Fibroblast of lung (primary cell): Measurements from ENCODE around the gene IL18R1. TPM values are rescaled to one million over a fixed set of nuclear protein-coding genes. Genes with fewer than 3 reads are reported as not detected.

Source experiments
- DNase-seq, 2 donors: peaks; one replicate each; pipeline versions ENCODE4 v3.0.0 to v3.0.0-alpha.2; 2010; ENCODE audit warnings: low read depth in 2 of 2
- H2AFZ ChIP-seq: 2 replicates; pipeline ENCODE4 v1.5.1; 2012; ENCODE audit warnings: low read length, control low read depth, inconsistent platforms
- H3K27ac ChIP-seq: 2 replicates; pipeline ENCODE4 v1.5.1; 2011; ENCODE audit warnings: low read length, control low read depth; ENCODE audit not compliant: insufficient read depth
- H3K27me3 ChIP-seq: 2 replicates; pipeline ENCODE4 v1.5.1; 2011; ENCODE audit warnings: mild to moderate bottlenecking, low read length; ENCODE audit not compliant: control insufficient read depth, insufficient read depth
- H3K36me3 ChIP-seq: 2 replicates; pipeline ENCODE4 v1.5.1; 2011; ENCODE audit warnings: low read length; ENCODE audit not compliant: control insufficient read depth, insufficient read depth
- H3K4me1 ChIP-seq: 2 replicates; pipeline ENCODE4 v1.5.1; 2011; ENCODE audit warnings: low read length; ENCODE audit not compliant: control insufficient read depth, insufficient read depth; ENCODE audit errors: extremely low read depth
- H3K4me2 ChIP-seq: 2 replicates; pipeline ENCODE4 v1.5.1; 2011; ENCODE audit warnings: low read length, control low read depth; ENCODE audit not compliant: insufficient read depth; ENCODE audit errors: extremely low read depth
- H3K4me3 ChIP-seq, 4 experiments: fragments of 200-600 bp in 1 of 4; sonication (generic) in 1 of 4; replicated peaks in 1 of 4; 2 replicates each; pipeline ENCODE4 v1.5.1; 2011 to 2016; ENCODE audit warnings: low read length in 4 of 4, low read depth in 3 of 4, mild to moderate bottlenecking in 3 of 4, control low read depth in 2 of 4, inconsistent platforms in 1 of 4, mixed read lengths in 1 of 4; ENCODE audit not compliant: insufficient read depth in 1 of 4; ENCODE audit errors: control extremely low read depth in 1 of 4
- H3K79me2 ChIP-seq: 2 replicates; pipeline ENCODE4 v1.5.1; 2012; ENCODE audit warnings: mild to moderate bottlenecking, low read length, inconsistent platforms; ENCODE audit not compliant: control insufficient read depth, insufficient read depth
- H3K9ac ChIP-seq: 2 replicates; pipeline ENCODE4 v1.5.1; 2011; ENCODE audit warnings: mild to moderate bottlenecking, low read length, control low read depth; ENCODE audit not compliant: insufficient read depth
- H3K9me3 ChIP-seq: 2 replicates; pipeline ENCODE4 v1.5.1; 2012; ENCODE audit warnings: low read depth, low read length; ENCODE audit not compliant: control insufficient read depth, insufficient read depth
- H4K20me1 ChIP-seq: 2 replicates; pipeline ENCODE4 v1.5.1; 2011; ENCODE audit warnings: low read length; ENCODE audit not compliant: control insufficient read depth, insufficient read depth; ENCODE audit errors: extremely low read depth
- EZH2 ChIP-seq: IDR thresholded peaks from 2 replicates; pipeline ENCODE4 v1.5.1; 2012; ENCODE audit warnings: low read length, control low read depth, mild to moderate bottlenecking; ENCODE audit errors: missing control alignments
- polyA plus RNA-seq, 2 donors: library from polyadenylated mRNA; depleted of rRNA in 1 of 2; stranded (reverse) in 1 of 2; unstranded in 1 of 2; fragments of >200 nt; gene quantifications; 2 replicates each; pipeline ENCODE4 v1.2.1, GENCODE V29; 2011 to 2012; ENCODE audit warnings: missing spikeins in 1 of 2
- total RNA-seq: library from RNA; depleted of rRNA; stranded (reverse); fragments of >200 nt; gene quantifications from 2 replicates; pipeline ENCODE4 v1.2.1, GENCODE V29; 2014
- TF ChIP-seq, protein P1 (sequence below), 2 donors: IDR thresholded peaks in 1 of 2; conservative IDR thresholded peaks in 1 of 2; 1 replicate in 1 of 2; 2 replicates in 1 of 2; pipeline ENCODE4 v1.5.1; 2011 to 2012; ENCODE audit warnings: low read length in 2 of 2, control low read depth in 1 of 2, inconsistent platforms in 1 of 2, low read depth in 1 of 2, mild to moderate bottlenecking in 1 of 2

Gene IL18R1
- total and polyA plus RNA-seq, 2 donors (not counting 1 experiment from before 2014, with no cell fraction given): 0.10 to 0.50 TPM

DNA sequence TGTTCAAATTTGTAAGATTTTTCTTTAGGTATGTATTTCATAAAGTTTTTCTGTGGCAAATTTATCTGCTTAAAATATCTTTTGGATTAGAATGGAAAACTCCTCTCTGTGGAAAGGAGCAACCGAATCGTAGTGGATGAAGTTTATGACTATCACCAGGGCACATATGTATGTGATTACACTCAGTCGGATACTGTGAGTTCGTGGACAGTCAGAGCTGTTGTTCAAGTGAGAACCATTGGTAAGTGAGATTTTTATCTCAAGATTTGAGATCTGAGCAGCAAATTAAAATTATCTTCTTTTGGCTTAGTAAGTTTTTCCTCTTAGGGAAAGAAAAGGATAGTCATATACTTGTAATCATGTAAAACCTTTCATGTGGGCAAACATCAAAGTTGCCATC is 81.5 kb downstream of the IL18R1 start:
- no peak overlapping the region for H3K27ac ChIP-seq
- H4K20me1 ChIP-seq: no peaks in the 10 kb centered on the region
- H3K9ac ChIP-seq: no peak overlapping the region
- H3K36me3 ChIP-seq: no peaks in the 10 kb centered on the region
- H3K9me3 ChIP-seq: no peaks in the 10 kb centered on the region
- no peaks in the 10 kb centered on the region for H3K4me1 ChIP-seq
- TF ChIP-seq EZH2: no peak
- TF ChIP-seq, protein P1, sequence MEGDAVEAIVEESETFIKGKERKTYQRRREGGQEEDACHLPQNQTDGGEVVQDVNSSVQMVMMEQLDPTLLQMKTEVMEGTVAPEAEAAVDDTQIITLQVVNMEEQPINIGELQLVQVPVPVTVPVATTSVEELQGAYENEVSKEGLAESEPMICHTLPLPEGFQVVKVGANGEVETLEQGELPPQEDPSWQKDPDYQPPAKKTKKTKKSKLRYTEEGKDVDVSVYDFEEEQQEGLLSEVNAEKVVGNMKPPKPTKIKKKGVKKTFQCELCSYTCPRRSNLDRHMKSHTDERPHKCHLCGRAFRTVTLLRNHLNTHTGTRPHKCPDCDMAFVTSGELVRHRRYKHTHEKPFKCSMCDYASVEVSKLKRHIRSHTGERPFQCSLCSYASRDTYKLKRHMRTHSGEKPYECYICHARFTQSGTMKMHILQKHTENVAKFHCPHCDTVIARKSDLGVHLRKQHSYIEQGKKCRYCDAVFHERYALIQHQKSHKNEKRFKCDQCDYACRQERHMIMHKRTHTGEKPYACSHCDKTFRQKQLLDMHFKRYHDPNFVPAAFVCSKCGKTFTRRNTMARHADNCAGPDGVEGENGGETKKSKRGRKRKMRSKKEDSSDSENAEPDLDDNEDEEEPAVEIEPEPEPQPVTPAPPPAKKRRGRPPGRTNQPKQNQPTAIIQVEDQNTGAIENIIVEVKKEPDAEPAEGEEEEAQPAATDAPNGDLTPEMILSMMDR (conservative IDR thresholded peaks at IDR 0.05 in 1 of 2, IDR thresholded peaks at IDR 0.05 in 1 of 2; ENCODE audit: low read depth in 1 of 2, low read length in 2 of 2): no peak
- no peak for DNase-seq
- H3K4me2 ChIP-seq: no peak overlapping the region
- no peaks in the 10 kb centered on the region for H3K27me3 ChIP-seq
- no peak overlapping the region for H3K4me3 ChIP-seq
- H2AFZ ChIP-seq: no peak overlapping the region
- H3K79me2 ChIP-seq: no peaks in the 10 kb centered on the region

DNA sequence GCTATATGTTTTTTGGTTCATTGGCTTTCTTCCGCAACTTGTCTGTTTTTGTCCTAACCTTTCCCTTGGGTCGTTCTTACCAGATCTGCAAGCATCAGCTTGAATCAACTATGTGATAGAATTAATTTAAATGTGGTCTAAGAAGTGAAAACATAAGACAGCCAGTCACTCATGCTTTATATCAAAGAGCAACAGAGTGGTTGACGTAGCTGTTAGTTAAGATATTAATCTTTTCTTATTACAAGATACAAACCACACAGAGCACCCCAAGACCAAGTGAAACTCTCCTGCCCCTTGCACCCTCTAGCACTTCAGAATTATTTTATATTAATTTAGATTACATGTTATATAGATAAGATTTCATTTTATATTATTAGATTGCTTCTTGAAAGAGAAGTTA is 82.5 kb downstream of the IL18R1 start:
- Histone ChIP-seq H3K79me2 (no peaks in the 10 kb centered on the region), H3K9ac (no peak overlapping the region), H3K27me3 (no peaks in the 10 kb centered on the region), H3K27ac (no peak overlapping the region), H3K9me3 (no peaks in the 10 kb centered on the region), H3K4me2 (no peak overlapping the region), H3K36me3 (no peaks in the 10 kb centered on the region), H2AFZ (no peak overlapping the region), H3K4me3 (no peak overlapping the region), H3K4me1 (no peaks in the 10 kb centered on the region), H4K20me1 (no peaks in the 10 kb centered on the region)
- TF ChIP-seq, protein P1 (conservative IDR thresholded peaks at IDR 0.05 in 1 of 2, IDR thresholded peaks at IDR 0.05 in 1 of 2; ENCODE audit: low read depth in 1 of 2, low read length in 2 of 2): no peak
- no peak for TF ChIP-seq EZH2
- DNase-seq: no peak

DNA sequence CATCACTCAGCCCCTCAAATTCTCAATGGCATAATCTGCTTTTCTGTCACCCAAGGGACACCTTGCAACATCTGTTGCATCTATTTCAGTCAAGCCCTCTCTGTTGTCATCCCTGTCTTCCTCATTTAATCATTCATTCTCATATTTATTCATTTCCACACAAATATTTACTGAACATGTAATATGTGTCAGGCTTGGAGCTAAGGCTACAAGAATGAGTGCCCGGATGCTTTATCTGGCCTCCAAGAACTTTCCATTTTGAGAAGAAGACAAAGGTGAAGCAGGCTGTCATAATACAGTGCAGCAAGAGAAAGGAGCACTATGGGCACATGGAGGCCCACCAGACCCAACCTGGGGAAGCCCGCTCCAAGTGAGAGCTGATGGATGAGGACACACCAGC is 83.0 kb downstream of the IL18R1 start:
- no peak for DNase-seq
- Histone ChIP-seq H2AFZ (no peak overlapping the region), H3K36me3 (no peaks in the 10 kb centered on the region), H3K9ac (no peak overlapping the region), H3K79me2 (no peaks in the 10 kb centered on the region), H3K4me1 (no peaks in the 10 kb centered on the region), H3K9me3 (no peaks in the 10 kb centered on the region), H3K27ac (no peak overlapping the region), H4K20me1 (no peaks in the 10 kb centered on the region), H3K27me3 (no peaks in the 10 kb centered on the region), H3K4me3 (no peak overlapping the region), H3K4me2 (no peak overlapping the region)
- TF ChIP-seq, protein P1 (conservative IDR thresholded peaks at IDR 0.05 in 1 of 2, IDR thresholded peaks at IDR 0.05 in 1 of 2; ENCODE audit: low read depth in 1 of 2, low read length in 2 of 2): no peak
- no peak for TF ChIP-seq EZH2
